Liver (tissue), 3 donors: ENCODE measurements around the gene POMT2.

ENCODE experiments used
- CTCF ChIP-seq: fragments of 150-350 bp; IDR thresholded peaks from 2 replicates; pipeline ENCODE4 v1.5.1; 2017; ENCODE audit warnings: improper control_type of control experiment, low read depth, low read length; ENCODE audit not compliant: missing input control
- JUND ChIP-seq, 2 donors: IDR thresholded peaks; 2 replicates each; pipeline ENCODE4 v1.6.1; 2016; ENCODE audit warnings: antibody characterized with exemption in 2 of 2
- MAX ChIP-seq: IDR thresholded peaks from 2 replicates; pipeline ENCODE4 v1.6.1; 2016; ENCODE audit warnings: antibody characterized with exemption
- RAD21 ChIP-seq, 2 donors: IDR thresholded peaks; 2 replicates each; pipeline ENCODE4 v1.6.1; 2016; ENCODE audit warnings: antibody characterized with exemption in 2 of 2, mild to moderate bottlenecking in 2 of 2
- RXRA ChIP-seq, 2 donors: IDR thresholded peaks; 2 replicates each; pipeline ENCODE4 v1.6.1; 2017 to 2018; ENCODE audit warnings: antibody characterized with exemption in 2 of 2, mild to moderate bottlenecking in 1 of 2
- YY1 ChIP-seq: IDR thresholded peaks from 2 replicates; pipeline ENCODE4 v1.6.1; 2016; ENCODE audit warnings: antibody characterized with exemption, mild to moderate bottlenecking
- donor health status: healthy.
- donor health status: healthy.

GRCh38 chr14:77272261-77272660 is 48.4 kb downstream of the POMT2 start:
- no peak for TF ChIP-seq CTCF
- no peak for TF ChIP-seq RXRA (IDR thresholded peaks at IDR 0.05)
- TF ChIP-seq MAX = no peak
- no peak for TF ChIP-seq YY1
- no peak for TF ChIP-seq RAD21 (IDR thresholded peaks at IDR 0.05)
- TF ChIP-seq JUND (IDR thresholded peaks at IDR 0.05) = no peak
